Measurements from ENCODE around the gene STK17A.

The STK17A gene

DNA sequence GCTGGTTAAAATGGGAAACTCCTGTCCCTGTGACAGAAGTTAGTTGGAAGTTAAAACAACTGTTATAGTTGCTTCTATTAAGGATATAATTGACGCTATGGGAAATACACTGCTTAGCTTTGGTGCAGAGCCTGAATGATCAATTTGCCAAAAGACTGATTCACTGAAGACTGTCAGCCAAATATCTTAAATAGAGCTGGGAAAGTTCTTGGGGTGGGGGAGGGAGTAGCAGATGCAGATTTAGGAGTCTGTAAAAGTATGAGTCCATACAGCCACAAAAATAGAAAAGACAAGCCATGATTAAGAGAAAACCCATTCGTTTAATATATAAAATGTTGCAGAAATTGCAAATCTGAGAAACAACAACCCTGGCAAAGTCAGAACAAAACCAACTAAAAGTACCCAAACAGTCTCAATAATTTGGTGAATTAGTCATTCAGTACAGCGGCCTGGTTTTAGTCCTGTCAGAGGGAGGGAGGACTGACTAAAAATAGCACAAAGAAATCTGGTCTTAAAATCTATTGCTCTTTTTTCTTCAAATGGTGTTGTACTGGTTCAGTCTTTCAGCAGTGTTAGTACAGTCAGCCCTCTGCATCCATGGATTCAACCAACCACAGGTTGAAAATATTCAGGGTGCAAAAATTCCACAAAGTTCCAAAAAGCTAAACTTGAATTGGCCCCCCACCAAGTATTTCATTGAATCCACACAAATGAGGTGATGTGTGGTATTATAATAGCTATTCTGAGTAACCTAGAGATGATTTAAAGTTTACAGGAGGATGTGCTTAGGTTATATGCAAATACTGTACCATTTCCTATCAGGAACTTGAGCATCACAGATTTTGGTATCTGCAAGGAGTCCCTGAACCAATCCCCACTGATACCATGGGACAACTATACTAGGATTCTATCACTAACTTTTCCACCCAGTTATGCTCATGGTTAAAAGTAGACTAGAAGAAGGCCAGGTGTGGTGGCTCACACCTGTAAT, 30.0 kb downstream of the STK17A start:
- H3K4me3 ChIP-seq (ENCODE audit: low read length), result no peak overlapping the region
- DNase-seq (ENCODE audit: low read depth), result no peak
- TF ChIP-seq, protein P1, sequence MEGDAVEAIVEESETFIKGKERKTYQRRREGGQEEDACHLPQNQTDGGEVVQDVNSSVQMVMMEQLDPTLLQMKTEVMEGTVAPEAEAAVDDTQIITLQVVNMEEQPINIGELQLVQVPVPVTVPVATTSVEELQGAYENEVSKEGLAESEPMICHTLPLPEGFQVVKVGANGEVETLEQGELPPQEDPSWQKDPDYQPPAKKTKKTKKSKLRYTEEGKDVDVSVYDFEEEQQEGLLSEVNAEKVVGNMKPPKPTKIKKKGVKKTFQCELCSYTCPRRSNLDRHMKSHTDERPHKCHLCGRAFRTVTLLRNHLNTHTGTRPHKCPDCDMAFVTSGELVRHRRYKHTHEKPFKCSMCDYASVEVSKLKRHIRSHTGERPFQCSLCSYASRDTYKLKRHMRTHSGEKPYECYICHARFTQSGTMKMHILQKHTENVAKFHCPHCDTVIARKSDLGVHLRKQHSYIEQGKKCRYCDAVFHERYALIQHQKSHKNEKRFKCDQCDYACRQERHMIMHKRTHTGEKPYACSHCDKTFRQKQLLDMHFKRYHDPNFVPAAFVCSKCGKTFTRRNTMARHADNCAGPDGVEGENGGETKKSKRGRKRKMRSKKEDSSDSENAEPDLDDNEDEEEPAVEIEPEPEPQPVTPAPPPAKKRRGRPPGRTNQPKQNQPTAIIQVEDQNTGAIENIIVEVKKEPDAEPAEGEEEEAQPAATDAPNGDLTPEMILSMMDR (IDR thresholded peaks at IDR 0.05; ENCODE audit: insufficient read depth, low read depth, low read length, missing control alignments), result no peak

DNA sequence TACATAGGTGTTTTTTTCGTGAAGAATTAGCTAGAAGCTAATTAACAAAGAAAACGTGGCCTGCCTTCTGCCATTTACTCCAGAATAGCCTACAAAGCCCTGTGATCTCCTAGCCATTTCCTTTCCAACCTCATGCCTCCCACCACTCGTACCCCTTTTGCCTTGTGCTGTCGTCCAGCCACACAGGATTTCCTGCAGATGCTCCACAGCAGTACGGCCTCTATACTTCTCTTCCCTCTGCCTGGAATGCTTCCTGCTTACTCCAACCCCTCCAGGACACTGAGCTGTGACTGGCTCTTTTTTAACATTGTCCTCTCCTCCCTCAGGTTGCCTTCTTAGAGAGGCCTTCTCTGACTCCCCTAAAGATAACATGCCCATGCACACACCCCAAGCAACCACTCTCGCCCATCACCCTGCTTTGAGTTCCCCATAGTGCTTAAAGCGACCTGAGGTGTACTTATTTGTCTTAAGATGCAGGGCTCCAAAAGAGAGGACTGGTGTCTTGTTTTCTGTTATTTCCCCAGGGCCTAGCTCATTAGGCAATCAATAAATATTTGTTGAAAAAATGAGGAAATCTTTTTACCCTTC, 32.7 kb downstream of the STK17A start:
- H3K4me3 ChIP-seq (ENCODE audit: low read length), result no peak overlapping the region
- TF ChIP-seq, protein P1 (IDR thresholded peaks at IDR 0.05; ENCODE audit: insufficient read depth, low read depth, low read length, missing control alignments), result no peak
- DNase-seq (ENCODE audit: low read depth), result no peak

DNA sequence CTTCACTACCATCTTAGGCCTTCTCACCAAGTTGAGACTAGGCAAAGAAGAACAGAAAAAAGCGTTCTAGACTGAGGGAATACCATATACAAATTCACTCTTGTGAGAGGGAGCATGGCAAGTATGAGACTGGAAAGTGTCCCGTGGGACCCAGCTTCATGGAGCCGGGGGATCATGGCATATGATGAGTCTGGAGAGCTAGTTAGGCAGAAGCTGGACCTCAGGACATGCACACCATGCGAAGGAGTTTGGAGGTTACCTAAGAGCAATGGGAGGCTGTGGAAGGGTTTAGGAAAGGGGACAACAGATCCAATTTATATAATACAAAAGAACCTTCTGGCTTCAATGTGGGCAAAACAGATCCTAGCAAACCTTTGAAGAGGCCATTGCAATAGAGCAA, 34.1 kb downstream of the STK17A start:
- H3K4me3 ChIP-seq (ENCODE audit: low read length), result no peak overlapping the region
- TF ChIP-seq, protein P1 (IDR thresholded peaks at IDR 0.05; ENCODE audit: insufficient read depth, low read depth, low read length, missing control alignments), result no peak
- no peak for DNase-seq (ENCODE audit: low read depth)

DNA sequence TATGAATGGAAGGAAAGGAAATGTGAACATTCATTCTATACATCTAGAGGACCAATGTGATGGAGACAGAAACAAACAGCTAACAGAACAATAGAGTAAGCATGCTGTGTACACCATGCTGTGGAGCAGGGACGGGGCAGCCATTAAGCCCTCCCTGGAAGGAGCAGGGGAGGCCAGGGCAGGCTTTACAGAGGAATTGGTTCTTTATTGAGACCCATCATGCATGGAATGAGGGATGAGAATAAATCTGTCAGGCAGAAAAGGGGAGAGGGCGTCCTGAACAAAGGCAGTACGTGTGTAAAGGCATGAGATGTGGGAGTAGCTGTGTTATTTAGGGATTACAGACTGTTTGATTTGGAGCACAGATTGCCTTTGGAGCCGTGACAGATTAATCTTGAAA, 35.2 kb downstream of the STK17A start:
- DNase-seq (ENCODE audit: low read depth), result no peak
- TF ChIP-seq, protein P1 (IDR thresholded peaks at IDR 0.05; ENCODE audit: insufficient read depth, low read depth, low read length, missing control alignments), result no peak
- H3K4me3 ChIP-seq (ENCODE audit: low read length), result no peak overlapping the region

DNA sequence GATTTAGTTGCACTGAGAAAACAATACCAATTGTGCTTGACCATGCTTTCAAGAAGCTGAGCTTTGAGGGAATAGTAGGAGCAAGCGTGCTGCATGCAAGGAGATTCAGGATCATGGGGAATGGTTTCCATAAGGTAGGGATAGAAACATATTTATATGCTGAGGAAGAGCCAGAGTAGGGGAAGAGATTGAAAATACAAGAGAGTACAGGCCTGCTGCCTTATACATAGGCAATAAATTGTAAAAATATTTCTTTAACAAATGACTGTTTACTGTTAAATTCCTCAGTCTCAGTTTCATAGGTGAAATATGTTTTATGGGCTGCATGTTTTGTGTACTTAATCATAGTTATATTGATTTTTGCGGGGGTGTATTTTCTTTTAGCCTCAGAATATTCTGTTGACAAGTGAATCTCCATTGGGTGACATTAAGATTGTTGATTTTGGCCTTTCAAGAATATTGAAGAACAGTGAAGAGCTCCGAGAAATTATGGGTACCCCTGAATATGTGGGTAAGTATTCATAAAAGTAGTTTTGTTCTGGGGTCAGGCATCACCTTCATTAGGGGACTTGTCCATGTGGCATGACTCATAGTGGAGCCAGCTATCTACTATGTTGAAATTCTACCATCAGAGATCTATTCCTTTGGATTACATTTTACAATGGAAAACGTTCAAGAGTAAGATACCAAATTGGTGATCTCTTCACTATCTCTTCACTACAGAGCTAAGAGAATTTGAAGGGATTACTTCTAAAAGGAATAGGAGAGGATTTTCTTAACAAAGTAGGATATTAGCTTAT, 36.5 kb downstream of the STK17A start:
- TF ChIP-seq, protein P1 (IDR thresholded peaks at IDR 0.05; ENCODE audit: insufficient read depth, low read depth, low read length, missing control alignments), result no peak
- no peak for DNase-seq (ENCODE audit: low read depth)
- no peak overlapping the region for H3K4me3 ChIP-seq (ENCODE audit: low read length)

DNA sequence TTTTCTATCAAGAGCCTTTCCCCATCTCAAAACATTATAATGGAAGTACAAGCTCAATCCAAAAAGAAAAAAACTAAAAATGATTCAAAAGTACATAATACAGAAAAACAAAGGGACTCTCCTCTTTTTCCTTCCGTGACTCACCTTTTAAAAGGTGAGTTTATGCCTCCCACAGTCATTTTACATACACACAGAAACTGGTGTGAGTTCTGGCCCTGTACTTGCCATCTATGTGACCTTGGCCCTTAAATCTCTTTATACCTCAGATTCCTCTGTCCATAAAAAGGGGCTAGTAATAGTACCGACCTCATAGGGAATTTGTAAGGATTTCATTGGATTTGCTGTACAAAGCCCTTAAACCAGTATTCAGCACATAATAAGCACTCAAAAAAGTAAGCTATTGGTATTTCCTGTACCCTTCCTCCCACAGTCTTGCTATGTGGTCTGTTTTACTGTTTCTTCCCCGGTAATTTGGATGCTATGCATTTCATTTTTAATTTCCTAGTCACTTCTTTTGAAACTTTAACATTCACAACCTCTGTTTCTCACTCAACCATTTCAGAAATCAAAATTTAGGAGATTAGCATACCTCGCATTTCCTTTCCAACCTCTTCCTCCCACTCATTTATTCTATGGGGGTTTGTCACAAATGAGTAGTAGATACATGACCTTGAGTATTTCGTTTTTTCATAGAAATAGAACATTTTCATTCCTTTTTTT, 39.0 kb downstream of the STK17A start:
- no peak for DNase-seq (ENCODE audit: low read depth)
- TF ChIP-seq, protein P1 (IDR thresholded peaks at IDR 0.05; ENCODE audit: insufficient read depth, low read depth, low read length, missing control alignments), result no peak
- no peak overlapping the region for H3K4me3 ChIP-seq (ENCODE audit: low read length)
